ENCODE results near the gene CRY2. TPM values are rescaled to one million over a fixed set of nuclear protein-coding genes. Genes with fewer than 3 reads are reported as not detected.

Gene CRY2
- total and polyA plus RNA-seq, 2 of the 13 experiments (the other 11 are each of a cell fraction or from before 2014, with no cell fraction given) = 10.1 to 12.2 TPM

- TF ChIP-seq ZFY (CRISPR knock-in tag; IDR thresholded peaks at IDR 0.05) = peak; percentile 64; the same call in 1 of the 2 replicates
- 0 out of 2 replicates have a peak, but pooled peaks have one; percentile 34 for TF ChIP-seq ZNF331 (CRISPR knock-in tag; IDR thresholded peaks at IDR 0.05)
- no peak for TF ChIP-seq NONO (IDR thresholded peaks at IDR 0.05)
- peak; percentile 47; the same call in 1 of the 2 replicates for TF ChIP-seq NONO (CRISPR knock-in tag; conservative IDR thresholded peaks at IDR 0.05)
- peak; percentile 41; the same call in 1 of the 2 replicates for TF ChIP-seq ZNF605 (CRISPR knock-in tag; IDR thresholded peaks at IDR 0.05)
- TF ChIP-seq, protein P1, sequence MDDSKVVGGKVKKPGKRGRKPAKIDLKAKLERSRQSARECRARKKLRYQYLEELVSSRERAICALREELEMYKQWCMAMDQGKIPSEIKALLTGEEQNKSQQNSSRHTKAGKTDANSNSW (CRISPR knock-in tag; IDR thresholded peaks at IDR 0.05; ENCODE audit: borderline replicate concordance) = no peak
- no peak for TF ChIP-seq CTCF (CRISPR knock-in tag; IDR thresholded peaks at IDR 0.05)
- TF ChIP-seq SOX6 (IDR thresholded peaks at IDR 0.05) = no peak
- no peak; the same call in 1 of the 2 replicates for TF ChIP-seq SOX6 (CRISPR knock-in tag; IDR thresholded peaks at IDR 0.05)
- TF ChIP-seq AHDC1 (CRISPR knock-in tag; IDR thresholded peaks at IDR 0.05; ENCODE audit: borderline replicate concordance) = no peak
- 0 out of 2 replicates have a peak, but pooled peaks have one; percentile 73 for TF ChIP-seq ZNF761 (CRISPR knock-in tag; conservative IDR thresholded peaks at IDR 0.05)
- TF ChIP-seq, protein P2, sequence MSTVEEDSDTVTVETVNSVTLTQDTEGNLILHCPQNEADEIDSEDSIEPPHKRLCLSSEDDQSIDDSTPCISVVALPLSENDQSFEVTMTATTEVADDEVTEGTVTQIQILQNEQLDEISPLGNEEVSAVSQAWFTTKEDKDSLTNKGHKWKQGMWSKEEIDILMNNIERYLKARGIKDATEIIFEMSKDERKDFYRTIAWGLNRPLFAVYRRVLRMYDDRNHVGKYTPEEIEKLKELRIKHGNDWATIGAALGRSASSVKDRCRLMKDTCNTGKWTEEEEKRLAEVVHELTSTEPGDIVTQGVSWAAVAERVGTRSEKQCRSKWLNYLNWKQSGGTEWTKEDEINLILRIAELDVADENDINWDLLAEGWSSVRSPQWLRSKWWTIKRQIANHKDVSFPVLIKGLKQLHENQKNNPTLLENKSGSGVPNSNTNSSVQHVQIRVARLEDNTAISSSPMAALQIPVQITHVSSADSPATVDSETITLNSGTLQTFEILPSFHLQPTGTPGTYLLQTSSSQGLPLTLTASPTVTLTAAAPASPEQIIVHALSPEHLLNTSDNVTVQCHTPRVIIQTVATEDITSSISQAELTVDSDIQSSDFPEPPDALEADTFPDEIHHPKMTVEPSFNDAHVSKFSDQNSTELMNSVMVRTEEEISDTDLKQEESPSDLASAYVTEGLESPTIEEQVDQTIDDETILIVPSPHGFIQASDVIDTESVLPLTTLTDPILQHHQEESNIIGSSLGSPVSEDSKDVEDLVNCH (CRISPR knock-in tag; IDR thresholded peaks at IDR 0.05) = peak; percentile 53; the same call in 1 of the 2 replicates
- TF ChIP-seq ZNF160 (CRISPR knock-in tag; IDR thresholded peaks at IDR 0.05) = peak; percentile 8; the same call in 1 of the 2 replicates
- no peak for TF ChIP-seq SAFB2 (CRISPR knock-in tag; IDR thresholded peaks at IDR 0.05; ENCODE audit: borderline replicate concordance, low read depth)
- TF ChIP-seq CEBPZ (IDR thresholded peaks at IDR 0.05; ENCODE audit: low read length) = no peak
Observed at GRCh38 chr11:45917623-45918330, 70.5 kb downstream of the CRY2 start, which contains the start of gene PEX16 (continued).

Measured in HepG2 (cell line).